HG02610 (cell line): ENCODE results near the gene ZNF467.

Source experiments
- ATAC-seq: cut with Tn5 transposase; IDR thresholded peaks from one replicate; pipeline ENCODE4 v1.9.1; 2021; ENCODE audit warnings: mild to moderate bottlenecking, moderate library complexity; ENCODE audit not compliant: unreplicated experiment

ZNF467 gene

GRCh38 chr7:149729586-149729982 is 43.8 kb downstream of the ZNF467 start:
- no peak for ATAC-seq

- no peak for ATAC-seq
Measured at GRCh38 chr7:149728491-149729375, 44.7 kb downstream of the ZNF467 start.

GRCh38 chr7:149727899-149728476 is 45.4 kb downstream of the ZNF467 start:
- ATAC-seq: no peak

- no peak for ATAC-seq
Measured at GRCh38 chr7:149727053-149727898, 46.1 kb downstream of the ZNF467 start.

- ATAC-seq: no peak
Measured at GRCh38 chr7:149725916-149726315, 47.5 kb downstream of the ZNF467 start.

- ATAC-seq: no peak
Measured at GRCh38 chr7:149725426-149725821, 48.0 kb downstream of the ZNF467 start.

- no peak for ATAC-seq
Measured at GRCh38 chr7:149724661-149725425, 48.5 kb downstream of the ZNF467 start.

GRCh38 chr7:149723795-149724495 is 49.4 kb downstream of the ZNF467 start:
- ATAC-seq: no peak

GRCh38 chr7:149723082-149723767 is 50.2 kb downstream of the ZNF467 start:
- no peak for ATAC-seq

GRCh38 chr7:149722356-149722957 is 50.9 kb downstream of the ZNF467 start:
- ATAC-seq: no peak

GRCh38 chr7:149721084-149721601 is 52.2 kb downstream of the ZNF467 start:
- no peak for ATAC-seq

- peak; percentile 27 for ATAC-seq
Measured at GRCh38 chr7:149720372-149721083, 52.9 kb downstream of the ZNF467 start.

- ATAC-seq: peak; percentile 47
Measured at GRCh38 chr7:149719912-149720335, 53.5 kb downstream of the ZNF467 start.

- ATAC-seq: no peak
Measured at GRCh38 chr7:149719050-149719899, 54.1 kb downstream of the ZNF467 start.

- ATAC-seq: no peak
Measured at GRCh38 chr7:149718730-149719049, 54.7 kb downstream of the ZNF467 start.

- no peak for ATAC-seq
Measured at GRCh38 chr7:149717481-149717880, 55.9 kb downstream of the ZNF467 start.

- no peak for ATAC-seq
Measured at GRCh38 chr7:149716932-149717307, 56.5 kb downstream of the ZNF467 start.
